ENCODE data around the gene SAPCD2.
"Not testable (repeated sequence)": the region's sequence is repeated elsewhere in the genome, so short reads cannot be mapped to it uniquely, and the experiment has no call there.

Gene SAPCD2

GRCh38 chr9:137035937-137036336 is 34.4 kb downstream of the SAPCD2 start:
- Histone ChIP-seq H3K4me3 (ENCODE audit: insufficient read length, low read depth) (no peak overlapping the region), H3K9me3 (ENCODE audit: insufficient read depth, low read length) (no peaks in the 10 kb centered on the region), H3K4me1 (ENCODE audit: insufficient read depth, insufficient read length) (peaks cover 18% of the 10 kb centered on the region), H3K9ac (ENCODE audit: insufficient read length, low read depth) (no peak overlapping the region), H3K36me3 (ENCODE audit: insufficient read depth, insufficient read length, low read length) (peaks cover 27% of the 10 kb centered on the region), H3K27me3 (ENCODE audit: insufficient read depth, insufficient read length) (peaks cover 8% of the 10 kb centered on the region)
- TF ChIP-seq ZNF274 (IDR thresholded peaks at IDR 0.05; ENCODE audit: low read depth, low read length) (no peak), YY1 (IDR thresholded peaks at IDR 0.05; ENCODE audit: insufficient read depth, insufficient read length) (no peak), SUZ12 (IDR thresholded peaks at IDR 0.05; ENCODE audit: extremely low read depth, insufficient read depth, insufficient read length) (no peak)
- DNase-seq (ENCODE audit: low read depth, low spot score): no peak

GRCh38 chr9:137035507-137035834 is 34.9 kb downstream of the SAPCD2 start:
- no peak for DNase-seq (ENCODE audit: low read depth, low spot score)
- Histone ChIP-seq H3K9me3 (ENCODE audit: insufficient read depth, low read length) (no peaks in the 10 kb centered on the region), H3K4me3 (ENCODE audit: insufficient read length, low read depth) (no peak overlapping the region), H3K27me3 (ENCODE audit: insufficient read depth, insufficient read length) (peaks cover 8% of the 10 kb centered on the region), H3K4me1 (ENCODE audit: insufficient read depth, insufficient read length) (peaks cover 18% of the 10 kb centered on the region), H3K36me3 (ENCODE audit: insufficient read depth, insufficient read length, low read length) (peaks cover 22% of the 10 kb centered on the region), H3K9ac (ENCODE audit: insufficient read length, low read depth) (no peak overlapping the region)
- no peak for TF ChIP-seq ZNF274 (IDR thresholded peaks at IDR 0.05; ENCODE audit: low read depth, low read length)
- no peak for TF ChIP-seq YY1 (IDR thresholded peaks at IDR 0.05; ENCODE audit: insufficient read depth, insufficient read length)
- TF ChIP-seq SUZ12 (IDR thresholded peaks at IDR 0.05; ENCODE audit: extremely low read depth, insufficient read depth, insufficient read length): no peak

GRCh38 chr9:137034709-137035506 is 35.4 kb downstream of the SAPCD2 start:
- H3K9me3 ChIP-seq (ENCODE audit: insufficient read depth, low read length): no peaks in the 10 kb centered on the region
- no peak overlapping the region for H3K4me3 ChIP-seq (ENCODE audit: insufficient read length, low read depth)
- peaks cover 21% of the 10 kb centered on the region for H3K4me1 ChIP-seq (ENCODE audit: insufficient read depth, insufficient read length)
- peak overlapping the region; percentile 52 for H3K9ac ChIP-seq (ENCODE audit: insufficient read length, low read depth)
- H3K36me3 ChIP-seq (ENCODE audit: insufficient read depth, insufficient read length, low read length): peaks cover 17% of the 10 kb centered on the region
- TF ChIP-seq YY1 (IDR thresholded peaks at IDR 0.05; ENCODE audit: insufficient read depth, insufficient read length) (no peak), ZNF274 (IDR thresholded peaks at IDR 0.05; ENCODE audit: low read depth, low read length) (no peak), SUZ12 (IDR thresholded peaks at IDR 0.05; ENCODE audit: extremely low read depth, insufficient read depth, insufficient read length) (no peak)
- peaks cover 8% of the 10 kb centered on the region for H3K27me3 ChIP-seq (ENCODE audit: insufficient read depth, insufficient read length)
- peak; percentile 85 for DNase-seq (ENCODE audit: low read depth, low spot score)

GRCh38 chr9:137034039-137034708 is 36.2 kb downstream of the SAPCD2 start:
- TF ChIP-seq ZNF274 (IDR thresholded peaks at IDR 0.05; ENCODE audit: low read depth, low read length): no peak
- TF ChIP-seq YY1 (IDR thresholded peaks at IDR 0.05; ENCODE audit: insufficient read depth, insufficient read length): no peak
- no peak for TF ChIP-seq SUZ12 (IDR thresholded peaks at IDR 0.05; ENCODE audit: extremely low read depth, insufficient read depth, insufficient read length)
- no peak for DNase-seq (ENCODE audit: low read depth, low spot score)
- Histone ChIP-seq H3K9me3 (ENCODE audit: insufficient read depth, low read length) (no peaks in the 10 kb centered on the region), H3K4me3 (ENCODE audit: insufficient read length, low read depth) (no peak overlapping the region), H3K36me3 (ENCODE audit: insufficient read depth, insufficient read length, low read length) (peaks cover 10% of the 10 kb centered on the region), H3K27me3 (ENCODE audit: insufficient read depth, insufficient read length) (peaks cover 12% of the 10 kb centered on the region), H3K4me1 (ENCODE audit: insufficient read depth, insufficient read length) (peaks cover 21% of the 10 kb centered on the region), H3K9ac (ENCODE audit: insufficient read length, low read depth) (peak overlapping the region; percentile 32)

GRCh38 chr9:137033481-137033880 is 36.9 kb downstream of the SAPCD2 start:
- peaks cover 19% of the 10 kb centered on the region for H3K27me3 ChIP-seq (ENCODE audit: insufficient read depth, insufficient read length)
- peaks cover 28% of the 10 kb centered on the region for H3K4me1 ChIP-seq (ENCODE audit: insufficient read depth, insufficient read length)
- H3K36me3 ChIP-seq (ENCODE audit: insufficient read depth, insufficient read length, low read length); DNase-seq (ENCODE audit: low read depth, low spot score); H3K9me3 ChIP-seq (ENCODE audit: insufficient read depth, low read length); H3K9ac ChIP-seq (ENCODE audit: insufficient read length, low read depth); H3K4me3 ChIP-seq (ENCODE audit: insufficient read length, low read depth): not testable (repeated sequence)

- Histone ChIP-seq H3K4me3 (ENCODE audit: insufficient read length, low read depth) (no peak overlapping the region), H3K36me3 (ENCODE audit: insufficient read depth, insufficient read length, low read length) (peaks cover 6% of the 10 kb centered on the region), H3K27me3 (ENCODE audit: insufficient read depth, insufficient read length) (peaks cover 21% of the 10 kb centered on the region), H3K4me1 (ENCODE audit: insufficient read depth, insufficient read length) (peaks cover 30% of the 10 kb centered on the region), H3K9me3 (ENCODE audit: insufficient read depth, low read length) (no peaks in the 10 kb centered on the region), H3K9ac (ENCODE audit: insufficient read length, low read depth) (no peak overlapping the region)
- TF ChIP-seq SUZ12 (IDR thresholded peaks at IDR 0.05; ENCODE audit: extremely low read depth, insufficient read depth, insufficient read length) (no peak), ZNF274 (IDR thresholded peaks at IDR 0.05; ENCODE audit: low read depth, low read length) (no peak), YY1 (IDR thresholded peaks at IDR 0.05; ENCODE audit: insufficient read depth, insufficient read length) (no peak)
- DNase-seq (ENCODE audit: low read depth, low spot score): no peak
These were observed 37.5 kb downstream of the SAPCD2 start for GRCh38 chr9:137032858-137033257.

- Histone ChIP-seq H3K4me3 (ENCODE audit: insufficient read length, low read depth) (no peak within 1 kb of the TSS), H3K4me1 (ENCODE audit: insufficient read depth, insufficient read length) (peaks cover 37% of the 10 kb centered on the region), H3K9me3 (ENCODE audit: insufficient read depth, low read length) (no peaks in the 10 kb centered on the region), H3K36me3 (ENCODE audit: insufficient read depth, insufficient read length, low read length) (peaks cover under 1% of the 10 kb centered on the region), H3K9ac (ENCODE audit: insufficient read length, low read depth) (no peak within 1 kb of the TSS), H3K27me3 (ENCODE audit: insufficient read depth, insufficient read length) (peaks cover 28% of the 10 kb centered on the region)
- no peak for DNase-seq (ENCODE audit: low read depth, low spot score)
- TF ChIP-seq ZNF274 (IDR thresholded peaks at IDR 0.05; ENCODE audit: low read depth, low read length): no peak
- TF ChIP-seq YY1 (IDR thresholded peaks at IDR 0.05; ENCODE audit: insufficient read depth, insufficient read length): no peak
- TF ChIP-seq SUZ12 (IDR thresholded peaks at IDR 0.05; ENCODE audit: extremely low read depth, insufficient read depth, insufficient read length): no peak
These were observed 38.3 kb downstream of the SAPCD2 start, which contains the start of gene FUT7 for GRCh38 chr9:137031904-137032640. TSS of gene FUT7 (minus strand) at chr9:137032088. CDS start at chr9:137031991, 97 bp downstream.

Measured in NT2/D1 (cell line).